OCI-LY3 (cell line): ENCODE measurements around the gene RAB19.

Experiments used
- H2AFZ ChIP-seq: fragments of 200-600, 300-600 bp; shearing (Covaris generic); 2 replicates; pipeline ENCODE4 v1.6.0; 2014; ENCODE audit warnings: antibody characterized with exemption, low read depth, low read length
- H3K27ac ChIP-seq: fragments of 200-600, 300-600 bp; sonication (generic); 2 replicates; pipeline ENCODE4 v1.5.1; 2014; ENCODE audit warnings: mild to moderate bottlenecking, low read length, moderate library complexity, mixed read lengths
- H3K27me3 ChIP-seq: fragments of 200-600, 300-600 bp; sonication (generic); 2 replicates; pipeline ENCODE4 v1.6.1; 2014; ENCODE audit warnings: low read depth, low read length, mixed read lengths
- H3K36me3 ChIP-seq: fragments of 200-600, 300-600 bp; sonication (generic); replicated peaks from 2 replicates; pipeline ENCODE3; 2014; ENCODE audit warnings: low read depth, low read length, mixed read lengths
- H3K4me1 ChIP-seq: fragments of 300-600, 200-600 bp; sonication (generic); 2 replicates; pipeline ENCODE4 v1.6.1; 2014; ENCODE audit warnings: low read length, mixed read lengths
- H3K4me2 ChIP-seq: fragments of 200-600, 300-600 bp; sonication (generic); 2 replicates; pipeline ENCODE4 v1.6.1; 2014; ENCODE audit warnings: low read length, mixed read lengths
- H3K4me3 ChIP-seq: fragments of 300-600, 200-600 bp; sonication (generic); 2 replicates; pipeline ENCODE4 v1.5.1; 2014; ENCODE audit warnings: antibody characterized with exemption, mild to moderate bottlenecking, low read length, moderate library complexity
- H3K79me2 ChIP-seq: fragments of 300-600, 200-600 bp; shearing (Covaris generic); 2 replicates; pipeline ENCODE4 v1.6.1; 2014; ENCODE audit warnings: mild to moderate bottlenecking, low read length, mixed read lengths
- H3K9ac ChIP-seq: fragments of 300-600, 200-600 bp; shearing (Covaris generic); 2 replicates; pipeline ENCODE4 v1.6.0; 2014; ENCODE audit warnings: mild to moderate bottlenecking, low read length, moderate library complexity
- H3K9me3 ChIP-seq: fragments of 200-600, 300-600 bp; shearing (Covaris generic); 2 replicates; pipeline ENCODE4 v1.6.1; 2014; ENCODE audit warnings: low read length, mixed read lengths; ENCODE audit not compliant: insufficient read depth
- H4K20me1 ChIP-seq: fragments of 200-600, 300-600 bp; sonication (generic); 2 replicates; pipeline ENCODE4 v1.6.1; 2016; ENCODE audit warnings: low read length, mixed read lengths; ENCODE audit not compliant: insufficient read depth
- CTCF ChIP-seq: fragments of 200-600, 300-600 bp; sonication (generic); IDR thresholded peaks from 2 replicates; pipeline ENCODE4 v1.5.1; 2014; ENCODE audit warnings: antibody characterized with exemption, low read length, low read depth
- EZH2phosphoT487 ChIP-seq: fragments of 200-600 bp; shearing (Covaris generic); IDR thresholded peaks from 2 replicates; pipeline ENCODE4 v1.6.1; 2018; ENCODE audit warnings: antibody characterized with exemption, mixed run types, low read depth

RAB19 gene

GRCh38 chr7:140397784-140398750, 5.8 kb upstream of the RAB19 start, which contains the start of gene SLC37A3:
SLC37A3 (minus strand) TSS chr7:140398530; CDS start chr7:140382526, 16,004 bp downstream.
- Histone ChIP-seq H3K9me3 (no peaks in the 10 kb centered on the region), H4K20me1 (peaks cover 24% of the 10 kb centered on the region), H3K9ac (peak within 1 kb of the TSS; percentile 83), H2AFZ (peak within 1 kb of the TSS; percentile 87), H3K4me3 (peak within 1 kb of the TSS; percentile 99), H3K4me2 (peak within 1 kb of the TSS; percentile 97), H3K27me3 (peaks cover 39% of the 10 kb centered on the region), H3K79me2 (peaks cover 4% of the 10 kb centered on the region; the same call in 1 of the 2 replicates), H3K36me3 (no peaks in the 10 kb centered on the region), H3K27ac (no peak within 1 kb of the TSS), H3K4me1 (no peaks in the 10 kb centered on the region)
- TF ChIP-seq CTCF (no peak), EZH2phosphoT487 (no peak)

- H3K9ac ChIP-seq, result no peak overlapping the region
- H3K9me3 ChIP-seq, result no peaks in the 10 kb centered on the region
- no peak overlapping the region for H3K27ac ChIP-seq
- H2AFZ ChIP-seq, result peak overlapping the region; percentile 53
- H3K4me3 ChIP-seq, result peak overlapping the region; percentile 99
- TF ChIP-seq CTCF, result no peak
- no peak for TF ChIP-seq EZH2phosphoT487
- H3K36me3 ChIP-seq, result no peaks in the 10 kb centered on the region
- peaks cover 16% of the 10 kb centered on the region for H4K20me1 ChIP-seq
- peaks cover 4% of the 10 kb centered on the region; the same call in 1 of the 2 replicates for H3K79me2 ChIP-seq
- peaks cover 3% of the 10 kb centered on the region for H3K4me1 ChIP-seq
- peak overlapping the region; percentile 97 for H3K4me2 ChIP-seq
- H3K27me3 ChIP-seq, result peaks cover 38% of the 10 kb centered on the region
Observed at GRCh38 chr7:140398821-140399220, 5.0 kb upstream of the RAB19 start.

- Histone ChIP-seq H3K4me1 (peaks cover 10% of the 10 kb centered on the region), H2AFZ (no peak overlapping the region), H3K27ac (no peak overlapping the region), H3K9me3 (no peaks in the 10 kb centered on the region), H4K20me1 (peaks cover 10% of the 10 kb centered on the region; the same call in 1 of the 2 replicates), H3K4me2 (no peak overlapping the region), H3K9ac (no peak overlapping the region), H3K4me3 (no peak overlapping the region), H3K36me3 (no peaks in the 10 kb centered on the region), H3K27me3 (peaks cover 49% of the 10 kb centered on the region), H3K79me2 (peaks cover 4% of the 10 kb centered on the region; the same call in 1 of the 2 replicates)
- TF ChIP-seq CTCF, result no peak
Observed at GRCh38 chr7:140400381-140400780, 3.5 kb upstream of the RAB19 start.

- Histone ChIP-seq H2AFZ (no peak overlapping the region), H3K36me3 (no peaks in the 10 kb centered on the region), H3K27me3 (peaks cover 40% of the 10 kb centered on the region), H3K4me1 (peaks cover 10% of the 10 kb centered on the region), H3K9me3 (no peaks in the 10 kb centered on the region), H3K27ac (no peak overlapping the region), H3K4me3 (no peak overlapping the region), H3K9ac (no peak overlapping the region), H3K79me2 (peaks cover 4% of the 10 kb centered on the region; the same call in 1 of the 2 replicates), H4K20me1 (no peaks in the 10 kb centered on the region), H3K4me2 (no peak overlapping the region)
- TF ChIP-seq EZH2phosphoT487, result no peak
Observed at GRCh38 chr7:140402178-140402835, 1.6 kb upstream of the RAB19 start.
